Neural progenitor cell (in vitro differentiated cells): Measurements from ENCODE around the gene PRLH. TPM values are rescaled to one million over a fixed set of nuclear protein-coding genes. Genes with fewer than 3 reads are reported as not detected.
A peak's percentile ranks its signal among the peaks of the same experiment; 100 is the strongest.

Experiments
- DNase-seq: peaks from one replicate; pipeline ENCODE4 v3.0.0-alpha.2; 2016; ENCODE audit warnings: low spot score
- H2AFZ ChIP-seq: fragments of 200-600 bp; sonication (generic); replicated peaks from 2 replicates; pipeline ENCODE4 v1.6.1; 2016; ENCODE audit warnings: antibody characterized with exemption
- H3F3A ChIP-seq: fragments of 200-600 bp; sonication (generic); 2 replicates; pipeline ENCODE4 v1.6.1; 2016; ENCODE audit warnings: antibody characterized with exemption, low read depth
- H3K27ac ChIP-seq: fragments of 200-600 bp; sonication (generic); 2 replicates; pipeline ENCODE4 v1.5.1; 2016; ENCODE audit warnings: mild to moderate bottlenecking
- H3K27me3 ChIP-seq: fragments of 200-600 bp; sonication (generic); 2 replicates; pipeline ENCODE4 v1.6.1; 2016; ENCODE audit warnings: mild to moderate bottlenecking, moderate library complexity
- H3K36me3 ChIP-seq: fragments of 200-600 bp; sonication (generic); 2 replicates; pipeline ENCODE4 v1.5.1; 2016
- H3K4me1 ChIP-seq: fragments of 200-600 bp; sonication (generic); 2 replicates; pipeline ENCODE4 v1.6.1; 2016; ENCODE audit warnings: mixed run types
- H3K4me2 ChIP-seq: fragments of 200-600 bp; sonication (generic); 2 replicates; pipeline ENCODE4 v1.6.1; 2016
- H3K4me3 ChIP-seq: fragments of 200-600 bp; sonication (generic); 2 replicates; pipeline ENCODE4 v1.5.1; 2016
- H3K79me2 ChIP-seq: fragments of 200-600 bp; sonication (generic); 2 replicates; pipeline ENCODE4 v1.6.1; 2016; ENCODE audit warnings: low read depth
- H3K9ac ChIP-seq: fragments of 200-600 bp; sonication (generic); 2 replicates; pipeline ENCODE4 v1.6.1; 2016
- H3K9me3 ChIP-seq: fragments of 200-600 bp; sonication (generic); 2 replicates; pipeline ENCODE4 v1.5.1; 2016; ENCODE audit warnings: low read depth
- H4K20me1 ChIP-seq: fragments of 200-600 bp; sonication (generic); 2 replicates; pipeline ENCODE4 v1.6.1; 2016; ENCODE audit warnings: low read depth
- H3K27ac Mint-ChIP-seq: 3 replicates; pipeline ENCODE4 v1.8.0; 2021; ENCODE audit warnings: mixed read lengths
- H3K27me3 Mint-ChIP-seq: 2 replicates; pipeline ENCODE4 v1.8.0; 2022; ENCODE audit warnings: low read depth, mild to moderate bottlenecking, inconsistent platforms, moderate library complexity, mixed read lengths; ENCODE audit not compliant: insufficient read depth
- H3K36me3 Mint-ChIP-seq: 3 replicates; pipeline ENCODE4 v1.8.0; 2021; ENCODE audit warnings: mixed read lengths
- H3K4me1 Mint-ChIP-seq: 3 replicates; pipeline ENCODE4 v1.8.0; 2021; ENCODE audit warnings: mixed read lengths
- H3K4me3 Mint-ChIP-seq: 3 replicates; pipeline ENCODE4 v1.8.0; 2021; ENCODE audit warnings: mild to moderate bottlenecking, moderate library complexity, mixed read lengths
- H3K9me3 Mint-ChIP-seq: 3 replicates; pipeline ENCODE4 v1.8.0; 2020; ENCODE audit warnings: mixed read lengths
- CTCF ChIP-seq: fragments of 200-600 bp; sonication (generic); IDR thresholded peaks from 2 replicates; pipeline ENCODE4 v1.5.1; 2017; ENCODE audit warnings: antibody characterized with exemption, mild to moderate bottlenecking
- EZH2 ChIP-seq: fragments of 200-600 bp; sonication (generic); IDR thresholded peaks from 2 replicates; pipeline ENCODE4 v1.6.1; 2017; ENCODE audit warnings: antibody characterized with exemption, mild to moderate bottlenecking, moderate library complexity
- EZH2phosphoT487 ChIP-seq: fragments of 200-600 bp; sonication (generic); IDR thresholded peaks from 2 replicates; pipeline ENCODE4 v1.6.1; 2017; ENCODE audit warnings: antibody characterized with exemption
- total RNA-seq: library from RNA; depleted of rRNA; stranded (reverse); fragments of >200 nt; gene quantifications from 2 replicates; pipeline ENCODE4 v1.2.3, GENCODE V29; 2015; ENCODE audit warnings: low replicate concordance

PRLH gene
- total RNA-seq, 1 donor from 2014 or later: not detected

- no peak for TF ChIP-seq EZH2
- TF ChIP-seq CTCF: no peak
- TF ChIP-seq EZH2phosphoT487: no peak
- Histone ChIP-seq H3K4me3 (no peak overlapping the region), H2AFZ (no peak overlapping the region), H3K27ac (no peak overlapping the region), H3F3A (no peaks in the 10 kb centered on the region), H3K9me3 (no peaks in the 10 kb centered on the region), H3K9ac (no peak overlapping the region), H3K4me1 (no peaks in the 10 kb centered on the region), H3K4me2 (no peak overlapping the region), H3K27me3 (no peaks in the 10 kb centered on the region), H3K79me2 (no peaks in the 10 kb centered on the region), H4K20me1 (no peaks in the 10 kb centered on the region), H3K36me3 (no peaks in the 10 kb centered on the region)
- peaks cover 2% of the 10 kb centered on the region for H3K27me3 Mint-ChIP-seq
- DNase-seq: no peak
- no peaks in the 10 kb centered on the region for H3K36me3 Mint-ChIP-seq
- H3K9me3 Mint-ChIP-seq: no peaks in the 10 kb centered on the region
- no peak overlapping the region for H3K27ac Mint-ChIP-seq
- peak overlapping the region; percentile 42 for H3K4me3 Mint-ChIP-seq
- H3K4me1 Mint-ChIP-seq: peaks cover 19% of the 10 kb centered on the region
Measured at GRCh38 chr2:237546876-237547395, 19.4 kb upstream of the PRLH start.

GRCh38 chr2:237547841-237548416 lies 18.4 kb upstream of the PRLH start:
- Histone ChIP-seq H3K4me3 (no peak overlapping the region), H3F3A (no peaks in the 10 kb centered on the region), H3K9me3 (no peaks in the 10 kb centered on the region), H3K79me2 (no peaks in the 10 kb centered on the region), H3K27ac (no peak overlapping the region), H3K4me2 (no peak overlapping the region), H2AFZ (no peak overlapping the region), H4K20me1 (no peaks in the 10 kb centered on the region), H3K9ac (no peak overlapping the region), H3K4me1 (no peaks in the 10 kb centered on the region), H3K27me3 (no peaks in the 10 kb centered on the region), H3K36me3 (no peaks in the 10 kb centered on the region)
- H3K9me3 Mint-ChIP-seq: no peaks in the 10 kb centered on the region
- peaks cover 19% of the 10 kb centered on the region for H3K4me1 Mint-ChIP-seq
- H3K27me3 Mint-ChIP-seq: peaks cover 2% of the 10 kb centered on the region
- TF ChIP-seq EZH2phosphoT487 (no peak), CTCF (no peak), EZH2 (no peak)
- H3K36me3 Mint-ChIP-seq: no peaks in the 10 kb centered on the region
- H3K27ac Mint-ChIP-seq: no peak overlapping the region
- H3K4me3 Mint-ChIP-seq: no peak overlapping the region
- DNase-seq: peak; percentile 17

DNA sequence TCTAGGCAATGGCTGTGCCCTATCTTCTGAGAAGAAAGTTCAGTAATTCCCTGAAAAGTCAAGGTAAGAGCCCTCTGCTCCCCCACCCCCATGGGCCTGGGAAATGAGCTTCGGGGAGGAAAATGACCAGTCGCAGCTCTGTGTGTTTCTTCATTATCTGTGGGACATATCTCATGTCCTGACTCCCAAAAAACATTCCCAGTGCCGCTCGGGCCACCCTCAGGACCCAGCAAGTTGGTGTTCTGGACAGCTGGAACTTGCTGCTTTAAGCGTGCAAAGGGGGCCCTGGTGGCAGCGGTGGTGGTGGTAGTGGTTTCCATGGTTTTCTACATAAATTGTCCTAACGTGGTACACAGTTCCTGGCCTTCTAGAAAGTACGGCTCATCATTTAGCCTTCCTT lies 17.2 kb upstream of the PRLH start:
- H2AFZ ChIP-seq: no peak overlapping the region
- no peak overlapping the region for H3K4me2 ChIP-seq
- no peaks in the 10 kb centered on the region for H3K36me3 ChIP-seq
- H3K9me3 Mint-ChIP-seq: peaks cover 6% of the 10 kb centered on the region
- H3F3A ChIP-seq: no peaks in the 10 kb centered on the region
- H3K4me1 Mint-ChIP-seq: peaks cover 19% of the 10 kb centered on the region
- H3K79me2 ChIP-seq: no peaks in the 10 kb centered on the region
- no peaks in the 10 kb centered on the region for H3K27me3 ChIP-seq
- H3K27me3 Mint-ChIP-seq: peaks cover 2% of the 10 kb centered on the region
- no peak overlapping the region for H3K27ac Mint-ChIP-seq
- no peaks in the 10 kb centered on the region for H4K20me1 ChIP-seq
- no peaks in the 10 kb centered on the region for H3K36me3 Mint-ChIP-seq
- H3K27ac ChIP-seq: no peak overlapping the region
- H3K4me3 Mint-ChIP-seq: no peak overlapping the region
- TF ChIP-seq EZH2: no peak
- no peak for TF ChIP-seq EZH2phosphoT487
- TF ChIP-seq CTCF: no peak
- H3K9me3 ChIP-seq: no peaks in the 10 kb centered on the region
- H3K9ac ChIP-seq: no peak overlapping the region
- no peaks in the 10 kb centered on the region for H3K4me1 ChIP-seq
- no peak overlapping the region for H3K4me3 ChIP-seq
- no peak for DNase-seq
